ENCODE data around the gene ARL6IP4.
"Not testable (repeated sequence)": the region's sequence is repeated elsewhere in the genome, so short reads cannot be mapped to it uniquely, and the experiment has no call there.

ARL6IP4 gene

DNA sequence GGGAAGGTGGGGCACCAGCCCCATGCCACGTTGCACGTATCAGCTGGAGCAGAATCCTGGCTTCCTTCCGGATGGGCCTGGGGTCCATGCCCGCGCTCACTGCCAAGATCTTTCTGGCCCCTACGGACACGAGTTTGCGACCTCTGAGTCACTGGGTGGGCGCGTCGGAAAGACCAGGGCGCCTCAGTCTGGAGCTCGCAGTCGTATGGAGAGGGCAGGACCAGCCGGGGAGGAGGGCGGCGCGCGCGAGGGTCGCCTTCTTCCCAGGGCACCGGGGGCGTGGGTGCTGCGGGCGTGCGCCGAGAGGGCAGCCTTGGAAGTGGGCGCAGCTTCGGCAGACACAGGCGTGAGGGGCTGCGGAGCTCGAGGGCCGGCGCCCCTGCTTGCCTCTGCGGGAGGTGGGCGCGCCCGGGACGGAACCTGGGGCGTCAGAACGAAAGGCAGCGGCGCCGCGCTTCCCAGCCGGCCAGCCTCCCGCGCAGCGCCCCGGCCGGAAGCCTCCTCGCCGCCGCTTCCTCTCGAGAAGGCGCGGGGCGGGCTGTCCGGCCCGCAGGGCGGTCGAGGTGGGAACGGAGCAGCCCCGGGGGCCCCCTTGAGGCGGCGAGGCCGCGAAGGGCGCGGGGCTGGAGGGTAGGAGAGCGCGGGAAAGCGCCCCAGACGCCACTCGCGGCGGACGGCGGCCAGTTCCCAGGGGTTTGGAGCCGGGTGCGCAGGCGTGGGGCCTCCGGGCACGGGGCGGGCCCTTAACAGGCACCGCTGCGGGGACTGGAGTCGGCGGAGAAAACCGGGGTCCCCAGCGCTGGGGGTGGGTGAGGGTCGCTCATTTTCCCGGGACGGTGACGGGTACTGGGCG, at the start of gene ARL6IP4:
Gene ARL6IP4, plus strand, starts transcription at position 499 of the 853 bp plus-strand sequence. CDS start 459 bp downstream, outside the sequence.
- Histone ChIP-seq H3K27me3 (ENCODE audit: control insufficient read depth in 5 of 5, insufficient read depth in 4 of 5, low read length in 5 of 5) (no peaks in the 10 kb centered on the region), H3K27ac (ENCODE audit: low read depth, low read length) (peak within 1 kb of the TSS; percentile 60), H3K4me3 (ENCODE audit: low read depth in 1 of 5, low read length in 5 of 5) (peak within 1 kb of the TSS; percentile 78 to 81 (median 80)), H3K9ac (ENCODE audit: low read length in 5 of 5) (peak within 1 kb of the TSS; percentile 72 to 90 (median 88)), H3K9me3 (ENCODE audit: control insufficient read depth in 5 of 5, low read length in 5 of 5) (no peaks in the 10 kb centered on the region), H3K4me1 (ENCODE audit: control insufficient read depth in 5 of 5, insufficient read depth in 5 of 5, low read length in 5 of 5) (peaks cover 27 to 86% (median 84%) of the 10 kb centered on the region in 5 donors), H3K36me3 (ENCODE audit: control insufficient read depth in 5 of 5, insufficient read depth in 5 of 5, low read length in 5 of 5) (peaks cover 0 to 35% (median 25%) of the 10 kb centered on the region in 5 donors)

DNA sequence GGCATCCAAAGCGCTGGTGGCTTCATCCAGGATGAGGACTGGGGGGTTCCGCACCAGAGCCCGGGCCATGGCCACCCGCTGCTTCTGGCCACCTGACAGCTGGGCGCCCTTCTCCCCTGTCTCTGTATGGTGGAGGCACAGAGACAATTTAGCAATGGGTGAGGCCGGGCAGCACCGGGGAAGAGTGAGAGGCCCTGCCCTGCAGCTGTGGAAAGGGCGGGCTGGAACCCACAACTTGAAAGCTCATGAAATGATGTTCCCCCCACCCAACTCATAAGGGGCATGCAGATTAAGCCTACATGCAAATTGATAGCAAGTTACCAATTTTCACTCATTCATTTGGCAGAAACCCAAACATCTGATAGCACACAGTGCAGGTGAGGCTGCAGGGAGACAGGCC, 48.3 kb upstream of the ARL6IP4 start:
- Histone ChIP-seq H3K4me3 (ENCODE audit: low read depth in 1 of 5, low read length in 5 of 5) (no peak overlapping the region), H3K27ac (ENCODE audit: low read depth, low read length) (no peak overlapping the region), H3K9ac (ENCODE audit: low read length in 5 of 5) (no peak overlapping the region), H3K9me3 (ENCODE audit: control insufficient read depth in 5 of 5, low read length in 5 of 5) (no peaks in the 10 kb centered on the region), H3K27me3 (ENCODE audit: control insufficient read depth in 5 of 5, insufficient read depth in 4 of 5, low read length in 5 of 5) (no peaks in the 10 kb centered on the region), H3K4me1 (ENCODE audit: control insufficient read depth in 5 of 5, insufficient read depth in 5 of 5, low read length in 5 of 5) (peaks cover 0 to 6% (median 0%) of the 10 kb centered on the region in 5 donors), H3K36me3 (ENCODE audit: control insufficient read depth in 5 of 5, insufficient read depth in 5 of 5, low read length in 5 of 5) (peaks cover 0 to 15% (median 7%) of the 10 kb centered on the region in 5 donors)

GRCh38 chr12:122934722-122935121, 45.8 kb upstream of the ARL6IP4 start:
- Histone ChIP-seq H3K36me3 (ENCODE audit: control insufficient read depth in 5 of 5, insufficient read depth in 5 of 5, low read length in 5 of 5) (peaks cover 0 to 16% (median 8%) of the 10 kb centered on the region in 5 donors), H3K9me3 (ENCODE audit: control insufficient read depth in 5 of 5, low read length in 5 of 5) (no peaks in the 10 kb centered on the region), H3K4me1 (ENCODE audit: control insufficient read depth in 5 of 5, insufficient read depth in 5 of 5, low read length in 5 of 5) (no peaks in the 10 kb centered on the region), H3K9ac (ENCODE audit: low read length in 5 of 5) (no peak overlapping the region), H3K4me3 (ENCODE audit: low read depth in 1 of 5, low read length in 5 of 5) (no peak overlapping the region), H3K27me3 (ENCODE audit: control insufficient read depth in 5 of 5, insufficient read depth in 4 of 5, low read length in 5 of 5) (no peaks in the 10 kb centered on the region), H3K27ac (ENCODE audit: low read depth, low read length) (no peak overlapping the region)

GRCh38 chr12:122935318-122935717, 45.2 kb upstream of the ARL6IP4 start:
- H3K4me1 ChIP-seq (ENCODE audit: control insufficient read depth in 5 of 5, insufficient read depth in 5 of 5, low read length in 5 of 5) = no peaks in the 10 kb centered on the region
- no peak overlapping the region for H3K9ac ChIP-seq (ENCODE audit: low read length in 5 of 5)
- H3K27ac ChIP-seq (ENCODE audit: low read depth, low read length) = no peak overlapping the region
- peaks cover 0 to 13% (median 7%) of the 10 kb centered on the region in 5 donors for H3K36me3 ChIP-seq (ENCODE audit: control insufficient read depth in 5 of 5, insufficient read depth in 5 of 5, low read length in 5 of 5)
- no peaks in the 10 kb centered on the region for H3K9me3 ChIP-seq (ENCODE audit: control insufficient read depth in 5 of 5, low read length in 5 of 5)
- H3K4me3 ChIP-seq (ENCODE audit: low read depth in 1 of 5, low read length in 5 of 5) = no peak overlapping the region
- no peaks in the 10 kb centered on the region for H3K27me3 ChIP-seq (ENCODE audit: control insufficient read depth in 5 of 5, insufficient read depth in 4 of 5, low read length in 5 of 5)

- Histone ChIP-seq H3K27ac (ENCODE audit: low read depth, low read length) (no peak overlapping the region), H3K4me3 (ENCODE audit: low read depth in 1 of 5, low read length in 5 of 5) (no peak overlapping the region), H3K4me1 (ENCODE audit: control insufficient read depth in 5 of 5, insufficient read depth in 5 of 5, low read length in 5 of 5) (peaks cover 0 to 2% (median 0%) of the 10 kb centered on the region in 5 donors), H3K36me3 (ENCODE audit: control insufficient read depth in 5 of 5, insufficient read depth in 5 of 5, low read length in 5 of 5) (peaks cover 0 to 7% (median 0%) of the 10 kb centered on the region in 5 donors), H3K27me3 (ENCODE audit: control insufficient read depth in 5 of 5, insufficient read depth in 4 of 5, low read length in 5 of 5) (no peaks in the 10 kb centered on the region), H3K9ac (ENCODE audit: low read length in 5 of 5) (no peak overlapping the region), H3K9me3 (ENCODE audit: control insufficient read depth in 5 of 5, low read length in 5 of 5) (no peaks in the 10 kb centered on the region)
Observed at GRCh38 chr12:122937622-122938091, 42.8 kb upstream of the ARL6IP4 start.

GRCh38 chr12:122939125-122939524, 41.4 kb upstream of the ARL6IP4 start:
- no peaks in the 10 kb centered on the region for H3K27me3 ChIP-seq (ENCODE audit: control insufficient read depth in 5 of 5, insufficient read depth in 4 of 5, low read length in 5 of 5)
- no peak overlapping the region for H3K27ac ChIP-seq (ENCODE audit: low read depth, low read length)
- H3K4me1 ChIP-seq (ENCODE audit: control insufficient read depth in 5 of 5, insufficient read depth in 5 of 5, low read length in 5 of 5) = peaks cover 0 to 17% (median 0%) of the 10 kb centered on the region in 5 donors
- H3K4me3 ChIP-seq (ENCODE audit: low read depth in 1 of 5, low read length in 5 of 5) = no peak overlapping the region
- peaks cover 0 to 7% (median 0%) of the 10 kb centered on the region in 5 donors for H3K36me3 ChIP-seq (ENCODE audit: control insufficient read depth in 5 of 5, insufficient read depth in 5 of 5, low read length in 5 of 5)
- H3K9me3 ChIP-seq (ENCODE audit: control insufficient read depth in 5 of 5, low read length in 5 of 5) = no peaks in the 10 kb centered on the region
- no peak overlapping the region for H3K9ac ChIP-seq (ENCODE audit: low read length in 5 of 5)

- H3K9ac ChIP-seq (ENCODE audit: low read length in 5 of 5); H3K4me3 ChIP-seq (ENCODE audit: low read depth in 1 of 5, low read length in 5 of 5); H3K27me3 ChIP-seq (ENCODE audit: control insufficient read depth in 5 of 5, insufficient read depth in 4 of 5, low read length in 5 of 5); H3K9me3 ChIP-seq (ENCODE audit: control insufficient read depth in 5 of 5, low read length in 5 of 5); H3K27ac ChIP-seq (ENCODE audit: low read depth, low read length); H3K36me3 ChIP-seq (ENCODE audit: control insufficient read depth in 5 of 5, insufficient read depth in 5 of 5, low read length in 5 of 5): not testable (repeated sequence)
- peaks cover 0 to 35% (median 13%) of the 10 kb centered on the region in 5 donors for H3K4me1 ChIP-seq (ENCODE audit: control insufficient read depth in 5 of 5, insufficient read depth in 5 of 5, low read length in 5 of 5)
Observed at GRCh38 chr12:122941351-122941750, 39.1 kb upstream of the ARL6IP4 start.

DNA sequence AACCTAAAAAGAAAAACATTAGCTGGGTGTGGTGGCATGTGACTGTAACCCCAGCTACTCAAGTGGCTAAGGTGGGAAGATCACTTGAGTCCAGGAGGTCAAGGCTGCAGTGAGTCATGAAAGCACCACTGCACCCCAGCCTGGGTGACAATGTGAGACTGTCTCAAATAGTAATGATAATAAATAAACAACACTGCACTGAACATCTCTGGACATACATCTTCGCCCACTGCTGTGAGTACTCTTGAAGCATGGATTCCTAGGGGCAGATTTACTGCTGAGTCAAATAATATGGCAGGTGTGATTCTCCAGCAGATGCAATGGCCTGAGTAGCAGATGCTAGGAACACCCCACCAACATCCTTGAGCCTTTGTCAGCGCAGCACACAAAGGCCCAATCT, 37.8 kb upstream of the ARL6IP4 start:
- Histone ChIP-seq H3K36me3 (ENCODE audit: control insufficient read depth in 5 of 5, insufficient read depth in 5 of 5, low read length in 5 of 5) (peaks cover 0 to 6% (median under 1%) of the 10 kb centered on the region in 5 donors), H3K4me3 (ENCODE audit: low read depth in 1 of 5, low read length in 5 of 5) (peak overlapping the region in 1 of 5 donors; percentile 22), H3K4me1 (ENCODE audit: control insufficient read depth in 5 of 5, insufficient read depth in 5 of 5, low read length in 5 of 5) (peaks cover 7 to 47% (median 25%) of the 10 kb centered on the region in 5 donors), H3K27ac (ENCODE audit: low read depth, low read length) (peak overlapping the region; percentile 50), H3K27me3 (ENCODE audit: control insufficient read depth in 5 of 5, insufficient read depth in 4 of 5, low read length in 5 of 5) (no peaks in the 10 kb centered on the region), H3K9ac (ENCODE audit: low read length in 5 of 5) (no peak overlapping the region), H3K9me3 (ENCODE audit: control insufficient read depth in 5 of 5, low read length in 5 of 5) (no peaks in the 10 kb centered on the region)

GRCh38 chr12:122943196-122943595, 37.3 kb upstream of the ARL6IP4 start:
- H3K27me3 ChIP-seq (ENCODE audit: control insufficient read depth in 5 of 5, insufficient read depth in 4 of 5, low read length in 5 of 5) = no peaks in the 10 kb centered on the region
- peak overlapping the region; percentile 50 for H3K27ac ChIP-seq (ENCODE audit: low read depth, low read length)
- H3K4me3 ChIP-seq (ENCODE audit: low read depth in 1 of 5, low read length in 5 of 5) = peak overlapping the region in 2 of 5 donors; percentile 7 to 22
- peak overlapping the region in 1 of 5 donors; percentile 30 for H3K9ac ChIP-seq (ENCODE audit: low read length in 5 of 5)
- H3K36me3 ChIP-seq (ENCODE audit: control insufficient read depth in 5 of 5, insufficient read depth in 5 of 5, low read length in 5 of 5) = peaks cover 0 to 4% (median 0%) of the 10 kb centered on the region in 5 donors
- H3K9me3 ChIP-seq (ENCODE audit: control insufficient read depth in 5 of 5, low read length in 5 of 5) = no peaks in the 10 kb centered on the region
- peaks cover 7 to 52% (median 25%) of the 10 kb centered on the region in 5 donors for H3K4me1 ChIP-seq (ENCODE audit: control insufficient read depth in 5 of 5, insufficient read depth in 5 of 5, low read length in 5 of 5)

Data from subcutaneous abdominal adipose tissue (tissue), 5 donors.